ENCODE measurements around the gene BLOC1S1.

Gene BLOC1S1

DNA sequence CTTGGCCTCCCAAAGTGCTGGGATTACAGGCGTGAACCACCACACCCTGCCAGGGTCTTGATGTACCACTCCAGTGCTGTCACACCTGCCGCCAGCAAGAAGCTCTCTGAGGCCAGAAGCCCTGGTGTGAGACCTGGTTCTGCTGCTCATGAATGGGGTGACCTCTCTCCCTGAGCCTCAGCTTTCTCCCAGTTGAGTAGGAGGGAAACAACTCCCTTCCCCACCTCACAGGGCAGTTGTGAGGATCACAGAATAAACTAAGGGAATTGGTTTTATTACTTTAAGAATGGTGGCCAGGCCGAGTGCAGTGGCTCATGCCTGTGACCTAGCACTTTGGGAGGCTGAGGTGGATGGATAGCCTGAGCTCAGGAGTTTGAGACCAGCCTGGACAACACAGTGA lies 18.7 kb downstream of the BLOC1S1 start:
- no peak overlapping the region for H2AFZ ChIP-seq
- TF ChIP-seq, protein P1, sequence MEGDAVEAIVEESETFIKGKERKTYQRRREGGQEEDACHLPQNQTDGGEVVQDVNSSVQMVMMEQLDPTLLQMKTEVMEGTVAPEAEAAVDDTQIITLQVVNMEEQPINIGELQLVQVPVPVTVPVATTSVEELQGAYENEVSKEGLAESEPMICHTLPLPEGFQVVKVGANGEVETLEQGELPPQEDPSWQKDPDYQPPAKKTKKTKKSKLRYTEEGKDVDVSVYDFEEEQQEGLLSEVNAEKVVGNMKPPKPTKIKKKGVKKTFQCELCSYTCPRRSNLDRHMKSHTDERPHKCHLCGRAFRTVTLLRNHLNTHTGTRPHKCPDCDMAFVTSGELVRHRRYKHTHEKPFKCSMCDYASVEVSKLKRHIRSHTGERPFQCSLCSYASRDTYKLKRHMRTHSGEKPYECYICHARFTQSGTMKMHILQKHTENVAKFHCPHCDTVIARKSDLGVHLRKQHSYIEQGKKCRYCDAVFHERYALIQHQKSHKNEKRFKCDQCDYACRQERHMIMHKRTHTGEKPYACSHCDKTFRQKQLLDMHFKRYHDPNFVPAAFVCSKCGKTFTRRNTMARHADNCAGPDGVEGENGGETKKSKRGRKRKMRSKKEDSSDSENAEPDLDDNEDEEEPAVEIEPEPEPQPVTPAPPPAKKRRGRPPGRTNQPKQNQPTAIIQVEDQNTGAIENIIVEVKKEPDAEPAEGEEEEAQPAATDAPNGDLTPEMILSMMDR (IDR thresholded peaks at IDR 0.05): no peak
- H3K4me2 ChIP-seq (ENCODE audit: low read length): no peak overlapping the region
- H3K9ac ChIP-seq: no peak overlapping the region
- no peak overlapping the region for H3K27ac ChIP-seq
- peaks cover 11% of the 10 kb centered on the region for H3K79me2 ChIP-seq
- no peak overlapping the region for H3K4me3 ChIP-seq (ENCODE audit: low read depth, low read length)
- peaks cover 18% of the 10 kb centered on the region for H3K4me1 ChIP-seq
- H3K27me3 ChIP-seq (ENCODE audit: control insufficient read depth, insufficient read depth, low read length): no peaks in the 10 kb centered on the region
- H3K9me3 ChIP-seq (ENCODE audit: control insufficient read depth, low read length): no peaks in the 10 kb centered on the region
- H3K36me3 ChIP-seq (ENCODE audit: control insufficient read depth, insufficient read depth, low read length): no peaks in the 10 kb centered on the region

DNA sequence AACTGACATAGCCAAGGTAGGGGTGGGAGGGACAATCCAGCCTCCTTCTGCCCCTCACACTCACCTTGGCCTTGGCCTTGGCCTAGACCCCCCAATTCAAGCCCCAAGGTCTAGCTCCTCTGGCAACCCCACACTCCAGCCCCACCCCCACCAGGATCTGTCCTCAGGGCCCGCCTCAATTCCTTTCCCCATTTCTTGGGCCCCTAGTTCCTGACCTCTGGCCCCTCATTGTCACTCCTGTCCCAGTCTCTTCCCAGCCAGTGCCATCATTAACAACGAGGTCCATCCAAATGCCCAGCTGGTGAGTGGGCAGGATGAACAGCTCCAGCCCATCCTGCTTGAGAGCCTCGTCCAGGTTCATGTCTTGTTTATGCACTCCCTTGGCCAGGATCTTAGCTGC lies 20.2 kb downstream of the BLOC1S1 start:
- no peak overlapping the region for H3K4me3 ChIP-seq (ENCODE audit: low read depth, low read length)
- H3K79me2 ChIP-seq: peaks cover 11% of the 10 kb centered on the region
- H3K27me3 ChIP-seq (ENCODE audit: control insufficient read depth, insufficient read depth, low read length): no peaks in the 10 kb centered on the region
- no peak overlapping the region for H2AFZ ChIP-seq
- H3K27ac ChIP-seq: no peak overlapping the region
- peaks cover 14% of the 10 kb centered on the region for H3K4me1 ChIP-seq
- TF ChIP-seq, protein P1 (IDR thresholded peaks at IDR 0.05): no peak
- H3K4me2 ChIP-seq (ENCODE audit: low read length): no peak overlapping the region
- H3K36me3 ChIP-seq (ENCODE audit: control insufficient read depth, insufficient read depth, low read length): no peaks in the 10 kb centered on the region
- H3K9me3 ChIP-seq (ENCODE audit: control insufficient read depth, low read length): no peaks in the 10 kb centered on the region
- H3K9ac ChIP-seq: no peak overlapping the region

GRCh38 chr12:55736780-55737580 lies 21.1 kb downstream of the BLOC1S1 start:
- peaks cover 11% of the 10 kb centered on the region for H3K79me2 ChIP-seq
- no peaks in the 10 kb centered on the region for H3K27me3 ChIP-seq (ENCODE audit: control insufficient read depth, insufficient read depth, low read length)

DNA sequence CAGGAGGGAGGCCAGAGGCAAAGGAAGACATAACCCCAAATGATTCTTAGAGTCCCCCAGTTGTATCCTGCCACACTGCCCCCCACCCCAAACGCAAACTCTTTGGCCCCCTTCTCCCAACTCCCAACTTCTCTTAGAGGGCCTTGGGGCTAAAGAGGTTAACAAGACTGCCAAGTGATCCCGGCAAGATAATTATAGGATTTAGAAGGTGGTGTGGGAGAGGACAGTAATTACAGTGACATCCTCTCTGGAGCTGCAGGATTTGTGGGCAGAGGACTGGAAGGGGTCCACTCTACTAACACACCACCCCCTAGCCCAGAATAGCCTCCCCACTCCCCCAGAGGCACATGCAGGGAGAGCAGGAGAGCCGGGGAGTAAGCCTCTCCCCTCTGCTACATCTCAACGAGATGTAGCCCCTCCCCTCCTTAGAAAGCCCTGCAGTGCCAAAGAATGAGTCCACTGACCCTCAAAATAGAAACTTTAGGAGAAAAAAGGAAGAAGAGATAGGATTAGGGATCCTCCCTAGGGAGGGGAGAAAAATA lies 21.8 kb downstream of the BLOC1S1 start:
- H3K36me3 ChIP-seq (ENCODE audit: control insufficient read depth, insufficient read depth, low read length): no peaks in the 10 kb centered on the region
- peak overlapping the region; percentile 69 for H3K27ac ChIP-seq
- H3K4me2 ChIP-seq (ENCODE audit: low read length): peak overlapping the region; percentile 81
- H3K27me3 ChIP-seq (ENCODE audit: control insufficient read depth, insufficient read depth, low read length): no peaks in the 10 kb centered on the region
- no peak overlapping the region for H3K9ac ChIP-seq
- peak overlapping the region; percentile 79 for H3K4me3 ChIP-seq (ENCODE audit: low read depth, low read length)
- no peaks in the 10 kb centered on the region for H3K9me3 ChIP-seq (ENCODE audit: control insufficient read depth, low read length)
- H3K79me2 ChIP-seq: peaks cover 11% of the 10 kb centered on the region
- H3K4me1 ChIP-seq: peaks cover 14% of the 10 kb centered on the region
- peak overlapping the region; percentile 91 for H2AFZ ChIP-seq
- TF ChIP-seq, protein P1 (IDR thresholded peaks at IDR 0.05): no peak

More at GRCh38 chr12:55736780-55737580, 21.1 kb downstream of the BLOC1S1 start:
- Histone ChIP-seq H3K9me3 (ENCODE audit: control insufficient read depth, low read length) (no peaks in the 10 kb centered on the region), H3K4me1 (peaks cover 14% of the 10 kb centered on the region), H3K36me3 (ENCODE audit: control insufficient read depth, insufficient read depth, low read length) (no peaks in the 10 kb centered on the region), H3K27ac (peak overlapping the region; percentile 69), H3K9ac (no peak overlapping the region), H3K4me3 (ENCODE audit: low read depth, low read length) (peak overlapping the region; percentile 17), H2AFZ (peak overlapping the region; percentile 91), H3K4me2 (ENCODE audit: low read length) (peak overlapping the region; percentile 81)
- TF ChIP-seq, protein P1 (IDR thresholded peaks at IDR 0.05): peak; percentile 98
